Thyroid gland (tissue), 4 donors: Measurements from ENCODE around the gene ZDHHC22.

Experiments
- CTCF ChIP-seq, 6 experiments: fragments of 200-600 bp in 3 of 6; fragments of 450-650 bp in 3 of 6; sonication (generic) in 3 of 6; IDR thresholded peaks; one replicate each; pipeline ENCODE4 v1.5.1; 2016 to 2019; ENCODE audit warnings: antibody characterized with exemption in 6 of 6, mild to moderate bottlenecking in 2 of 6, inconsistent platforms in 1 of 6, moderate library complexity in 1 of 6
- POLR2A ChIP-seq, 2 donors: fragments of 450-650 bp; IDR thresholded peaks; one replicate each; pipeline ENCODE4 v1.6.1; 2017; ENCODE audit warnings: antibody characterized with exemption in 2 of 2, mild to moderate bottlenecking in 2 of 2, moderate library complexity in 1 of 2

- no peak for TF ChIP-seq CTCF (IDR thresholded peaks at IDR 0.05)
- TF ChIP-seq POLR2A (IDR thresholded peaks at IDR 0.05): no peak
Observed at GRCh38 chr14:77130386-77130785, 11.2 kb downstream of the ZDHHC22 start.
